PFSK-1 (cell line): Measurements from ENCODE around the gene HGFAC.

Experiments used
- FOXP2 ChIP-seq: optimal IDR thresholded peaks from 2 replicates; pipeline ENCODE3; 2011; ENCODE audit warnings: borderline replicate concordance, control low read depth, inconsistent platforms; ENCODE audit not compliant: insufficient read depth; ENCODE audit errors: extremely low read length, extremely low read depth
- POLR2AphosphoS5 ChIP-seq: IDR thresholded peaks from 2 replicates; pipeline ENCODE4 v1.6.1; 2012; ENCODE audit warnings: low read depth, mild to moderate bottlenecking, control low read depth, low read length, moderate library complexity
- SIN3A ChIP-seq: IDR thresholded peaks from 2 replicates; pipeline ENCODE4 v1.6.1; 2012; ENCODE audit warnings: mild to moderate bottlenecking, low read length, moderate library complexity, borderline replicate concordance; ENCODE audit not compliant: insufficient read depth
- TAF1 ChIP-seq: IDR thresholded peaks from 2 replicates; pipeline ENCODE4 v1.6.1; 2012; ENCODE audit warnings: low read length, control low read depth, borderline replicate concordance; ENCODE audit not compliant: insufficient read depth
- TF ChIP-seq, protein P1 (sequence below), 2 experiments: IDR thresholded peaks; 2 replicates each; pipeline versions ENCODE4 v1.6.1 to v1.8.0; 2011 to 2012; ENCODE audit warnings: low read depth in 2 of 2, low read length in 2 of 2, control low read depth in 1 of 2, inconsistent platforms in 1 of 2, mild to moderate bottlenecking in 1 of 2, moderate library complexity in 1 of 2; ENCODE audit not compliant: insufficient read depth in 1 of 2

The HGFAC gene

DNA sequence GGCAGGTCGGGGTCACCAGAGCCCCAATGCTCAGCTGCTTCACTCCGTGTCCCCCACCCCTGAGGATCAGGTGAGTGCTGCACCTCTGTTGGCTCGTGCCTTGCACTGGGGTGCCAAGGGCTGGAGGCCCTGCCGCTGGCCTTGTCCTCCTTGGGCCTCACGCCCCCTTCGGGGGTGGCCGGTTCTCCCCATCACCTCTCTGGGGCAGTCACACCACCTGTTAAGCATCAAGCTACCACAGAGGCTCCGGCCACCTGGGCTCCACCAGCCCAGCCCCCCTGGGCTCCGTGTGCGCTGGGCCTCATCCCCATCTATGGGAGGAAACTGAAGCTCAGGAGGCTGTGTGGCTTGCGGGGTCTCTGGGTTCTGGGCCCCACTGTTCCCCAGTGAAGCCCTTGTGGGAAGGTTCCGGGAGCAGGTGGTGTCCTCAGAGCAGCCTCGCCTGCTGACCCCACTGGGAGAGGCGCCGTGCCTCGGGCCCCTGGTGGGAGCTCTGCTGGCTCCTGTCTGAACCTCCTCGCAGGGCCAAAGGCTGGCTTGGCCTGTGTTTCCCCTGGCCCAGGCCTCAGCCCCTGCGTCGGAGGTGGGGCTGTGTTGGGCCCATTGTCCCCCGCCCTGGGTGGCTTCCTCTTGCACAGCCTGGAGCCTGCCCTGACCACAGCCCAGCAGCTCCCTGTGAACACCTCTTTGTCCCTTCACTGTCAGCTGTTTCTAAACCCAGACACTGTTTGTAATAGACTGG is 52.1 kb downstream of the HGFAC start:
- TF ChIP-seq, protein P1, sequence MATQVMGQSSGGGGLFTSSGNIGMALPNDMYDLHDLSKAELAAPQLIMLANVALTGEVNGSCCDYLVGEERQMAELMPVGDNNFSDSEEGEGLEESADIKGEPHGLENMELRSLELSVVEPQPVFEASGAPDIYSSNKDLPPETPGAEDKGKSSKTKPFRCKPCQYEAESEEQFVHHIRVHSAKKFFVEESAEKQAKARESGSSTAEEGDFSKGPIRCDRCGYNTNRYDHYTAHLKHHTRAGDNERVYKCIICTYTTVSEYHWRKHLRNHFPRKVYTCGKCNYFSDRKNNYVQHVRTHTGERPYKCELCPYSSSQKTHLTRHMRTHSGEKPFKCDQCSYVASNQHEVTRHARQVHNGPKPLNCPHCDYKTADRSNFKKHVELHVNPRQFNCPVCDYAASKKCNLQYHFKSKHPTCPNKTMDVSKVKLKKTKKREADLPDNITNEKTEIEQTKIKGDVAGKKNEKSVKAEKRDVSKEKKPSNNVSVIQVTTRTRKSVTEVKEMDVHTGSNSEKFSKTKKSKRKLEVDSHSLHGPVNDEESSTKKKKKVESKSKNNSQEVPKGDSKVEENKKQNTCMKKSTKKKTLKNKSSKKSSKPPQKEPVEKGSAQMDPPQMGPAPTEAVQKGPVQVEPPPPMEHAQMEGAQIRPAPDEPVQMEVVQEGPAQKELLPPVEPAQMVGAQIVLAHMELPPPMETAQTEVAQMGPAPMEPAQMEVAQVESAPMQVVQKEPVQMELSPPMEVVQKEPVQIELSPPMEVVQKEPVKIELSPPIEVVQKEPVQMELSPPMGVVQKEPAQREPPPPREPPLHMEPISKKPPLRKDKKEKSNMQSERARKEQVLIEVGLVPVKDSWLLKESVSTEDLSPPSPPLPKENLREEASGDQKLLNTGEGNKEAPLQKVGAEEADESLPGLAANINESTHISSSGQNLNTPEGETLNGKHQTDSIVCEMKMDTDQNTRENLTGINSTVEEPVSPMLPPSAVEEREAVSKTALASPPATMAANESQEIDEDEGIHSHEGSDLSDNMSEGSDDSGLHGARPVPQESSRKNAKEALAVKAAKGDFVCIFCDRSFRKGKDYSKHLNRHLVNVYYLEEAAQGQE (IDR thresholded peaks at IDR 0.05; ENCODE audit: insufficient read depth in 1 of 2, low read depth in 2 of 2, low read length in 2 of 2): no peak
- TF ChIP-seq FOXP2: no peak
- TF ChIP-seq POLR2AphosphoS5: no peak; the same call in 1 of the 2 replicates
- no peak for TF ChIP-seq SIN3A
- TF ChIP-seq TAF1: no peak

DNA sequence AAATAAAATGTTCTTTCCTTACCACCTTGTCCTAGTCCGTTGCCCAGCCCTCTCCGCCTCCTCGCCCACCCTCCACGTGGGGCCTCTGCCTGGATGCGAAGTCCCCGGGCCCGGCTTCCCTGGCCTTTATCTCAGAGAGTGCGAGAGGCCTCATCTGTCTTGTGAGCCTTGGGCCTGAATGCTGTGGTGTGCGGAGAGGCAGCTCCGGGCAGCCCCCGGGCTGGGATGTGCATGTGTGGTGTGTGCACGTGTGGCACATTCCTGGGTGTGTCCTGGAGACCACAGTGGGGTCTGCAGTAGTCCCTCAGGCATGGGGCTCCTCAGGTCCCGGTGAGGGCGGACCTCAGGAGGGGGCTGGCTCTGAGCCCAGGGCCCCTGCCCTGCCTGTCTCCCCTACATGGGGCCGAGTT is 52.7 kb downstream of the HGFAC start:
- TF ChIP-seq FOXP2 (no peak), TAF1 (no peak), SIN3A (no peak), POLR2AphosphoS5 (no peak)
- TF ChIP-seq, protein P1 (IDR thresholded peaks at IDR 0.05; ENCODE audit: insufficient read depth in 1 of 2, low read depth in 2 of 2, low read length in 2 of 2): no peak

DNA sequence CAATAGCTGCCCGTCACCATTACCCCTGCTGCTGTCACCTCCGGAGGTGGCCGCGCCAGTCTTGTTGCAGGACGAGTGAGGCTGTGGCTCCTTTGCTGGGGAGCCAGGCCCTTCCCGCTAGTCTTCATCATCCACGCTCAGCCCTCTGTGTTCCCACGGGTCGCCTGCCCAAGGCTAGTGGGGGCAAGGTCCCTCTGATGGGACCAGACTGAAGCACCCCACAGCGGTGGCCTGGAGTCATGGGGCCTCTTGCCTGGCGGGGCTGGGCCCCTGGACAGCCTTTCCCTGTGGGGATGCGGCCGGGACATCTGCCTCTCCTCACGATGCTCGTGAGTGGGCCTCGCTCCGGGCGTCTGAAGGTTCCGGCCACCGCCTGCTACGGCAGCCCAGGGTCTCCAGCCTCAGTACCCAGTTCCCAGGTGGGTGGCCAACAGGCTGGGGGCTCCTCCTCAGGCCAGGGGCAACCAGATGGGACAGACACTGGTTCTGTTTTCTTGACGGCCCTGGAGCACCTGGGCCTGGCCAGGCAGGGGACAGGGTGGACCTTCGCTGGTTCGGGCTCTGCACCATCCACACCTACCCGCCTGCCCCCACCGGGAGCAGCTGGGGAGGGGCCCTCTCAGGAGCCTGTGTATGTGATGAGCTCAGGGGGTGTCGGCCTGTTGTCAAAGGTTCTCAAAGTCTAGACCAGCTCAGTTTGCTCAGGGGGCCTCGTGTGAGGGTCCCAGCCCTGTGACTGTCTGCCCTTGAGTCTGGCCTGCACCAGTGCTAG is 53.6 kb downstream of the HGFAC start:
- TF ChIP-seq SIN3A (no peak), FOXP2 (no peak), POLR2AphosphoS5 (no peak), TAF1 (no peak)
- TF ChIP-seq, protein P1 (IDR thresholded peaks at IDR 0.05; ENCODE audit: insufficient read depth in 1 of 2, low read depth in 2 of 2, low read length in 2 of 2): no peak

DNA sequence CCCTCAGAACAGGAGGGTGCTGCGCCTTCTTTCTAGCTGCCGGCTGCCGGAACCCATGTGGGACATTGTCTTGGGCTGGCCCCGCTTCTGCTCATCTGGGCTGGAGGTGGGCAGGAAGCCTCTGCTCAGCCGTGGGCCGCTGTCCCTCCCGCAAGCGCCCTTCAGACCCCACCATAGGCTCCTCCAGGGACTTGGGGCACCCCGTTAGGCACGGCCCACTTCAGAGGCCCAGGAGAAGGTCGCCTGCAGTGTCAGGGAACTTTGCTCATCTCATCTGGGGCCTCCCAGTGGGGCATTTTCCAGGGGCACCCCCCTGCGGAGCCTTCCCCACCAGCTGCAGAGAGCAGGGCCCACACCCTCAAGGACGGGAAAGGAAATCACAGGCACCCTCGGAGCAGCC is 54.3 kb downstream of the HGFAC start:
- TF ChIP-seq FOXP2 (no peak), POLR2AphosphoS5 (no peak), TAF1 (no peak), SIN3A (no peak)
- TF ChIP-seq, protein P1 (IDR thresholded peaks at IDR 0.05; ENCODE audit: insufficient read depth in 1 of 2, low read depth in 2 of 2, low read length in 2 of 2): no peak
